ENCODE results near the gene SCGB1D1.

Gene SCGB1D1

GRCh38 chr11:62237499-62237898 is 47.5 kb downstream of the SCGB1D1 start:
- no peak for DNase-seq

DNA sequence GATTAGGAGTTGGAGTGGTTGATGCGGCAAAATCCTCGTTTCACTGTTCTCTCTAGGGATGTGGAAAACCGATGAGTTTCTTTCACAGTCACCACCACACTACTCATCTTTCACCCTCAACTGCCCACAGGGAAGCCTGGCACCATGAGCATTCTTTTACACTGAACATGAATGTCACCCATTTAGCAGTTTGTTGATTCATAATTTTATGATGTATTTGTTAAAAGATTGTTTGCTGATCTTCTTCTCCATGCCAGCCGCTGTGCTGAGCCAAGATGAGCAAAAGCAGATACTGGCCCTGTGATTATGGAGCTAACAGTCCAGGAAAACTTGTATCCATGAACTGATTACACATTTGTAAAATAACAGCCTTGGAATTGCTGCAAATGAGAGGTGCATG is 48.1 kb downstream of the SCGB1D1 start:
- no peak for DNase-seq

- DNase-seq = no peak
Observed at GRCh38 chr11:62241095-62241494, 51.1 kb downstream of the SCGB1D1 start.

- DNase-seq = no peak
Observed at GRCh38 chr11:62242021-62242420, 52.0 kb downstream of the SCGB1D1 start, which contains the start of gene SCGB1D2. TSS of gene SCGB1D2 (plus strand) at chr11:62242239. CDS start at chr11:62242308, 69 bp downstream.

Data from NCI-H1694 (cell line).